ENCODE data around the gene ZFP36. TPM values are rescaled to one million over a fixed set of nuclear protein-coding genes. Genes with fewer than 3 reads are reported as not detected.

ZFP36 gene
- total and polyA plus RNA-seq, 2 of the 8 experiments (the other 6 are each of a cell fraction or from before 2014, with no cell fraction given) = 4.0 to 10.9 TPM

DNA sequence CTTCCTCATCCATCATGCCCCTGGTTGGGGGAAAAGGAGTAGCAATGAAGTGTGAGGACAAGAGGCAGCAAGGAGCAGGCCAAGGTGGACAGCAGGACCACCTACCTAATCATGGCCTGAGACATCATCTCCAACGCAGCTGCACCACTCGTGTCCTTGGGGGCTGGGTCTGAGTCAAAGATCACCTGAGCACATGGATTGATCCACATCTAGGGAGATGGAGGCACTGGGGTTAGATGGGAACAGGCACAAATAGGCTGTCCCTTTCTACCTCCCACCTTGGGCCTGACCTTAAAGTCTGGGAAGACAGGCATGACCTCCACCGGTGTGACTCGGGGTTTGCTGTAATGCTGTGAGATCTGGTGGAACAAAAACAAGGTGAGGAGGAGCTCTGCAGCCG, 18.0 kb upstream of the ZFP36 start:
- DNase-seq (ENCODE audit: low read depth in 1 of 2, low spot score in 2 of 2) = no peak
- Histone ChIP-seq H3K23ac (ENCODE audit: insufficient read length) (no peak overlapping the region), H3K27ac (ENCODE audit: low read depth, low read length) (no peak overlapping the region), H2BK15ac (ENCODE audit: low read length) (no peak overlapping the region), H3K36me3 (ENCODE audit: control insufficient read depth in 2 of 4, insufficient read depth in 4 of 4, low read length in 3 of 4) (peaks cover 5 to 44% (median 18%) of the 10 kb centered on the region in 4 experiments; a peak in 6 of 8 replicates), H3K27me3 (replicated peaks in 1 of 4; ENCODE audit: control insufficient read depth in 3 of 4, extremely low read depth in 1 of 4, insufficient read depth in 3 of 4, low read length in 3 of 4) (no peaks in the 10 kb centered on the region), H3K4me1 (replicated peaks in 1 of 4; ENCODE audit: control insufficient read depth in 3 of 4, insufficient read depth in 4 of 4, low read length in 3 of 4) (peaks cover 2 to 16% (median 7%) of the 10 kb centered on the region in 4 experiments), H2BK5ac (ENCODE audit: low read depth, low read length) (no peak overlapping the region), H3K4me2 (ENCODE audit: insufficient read depth in 1 of 2, low read depth in 2 of 2, low read length in 2 of 2) (no peak overlapping the region), H3K9ac (replicated peaks in 1 of 4; ENCODE audit: extremely low read depth in 1 of 4, low read depth in 3 of 4, low read length in 3 of 4) (no peak overlapping the region), H4K20me1 (replicated peaks in 1 of 2; ENCODE audit: control insufficient read depth in 1 of 2, insufficient read depth in 2 of 2, low read length in 2 of 2) (peaks cover 0 to 7% of the 10 kb centered on the region in 2 experiments), H3K23me2 (ENCODE audit: low read depth, low read length) (peaks cover 2% of the 10 kb centered on the region; the same call in 1 of the 2 replicates), H3K4me3 (ENCODE audit: extremely low read depth in 1 of 4, insufficient read depth in 2 of 4, low read depth in 3 of 4, low read length in 4 of 4) (no peak overlapping the region), H4K91ac (replicated peaks; ENCODE audit: insufficient read length, low read length) (no peak overlapping the region), H2BK20ac (ENCODE audit: low read length) (no peak overlapping the region), H3K79me1 (ENCODE audit: low read depth, low read length) (peaks cover 5% of the 10 kb centered on the region), H3K18ac (ENCODE audit: extremely low read depth, low read length) (no peak overlapping the region), H2AK5ac (ENCODE audit: low read depth, low read length) (no peak overlapping the region), H4K5ac (ENCODE audit: insufficient read length, low read depth, low read length) (no peak overlapping the region), H3K79me2 (ENCODE audit: control insufficient read depth in 1 of 2, insufficient read depth in 2 of 2, low read length in 2 of 2) (peaks cover 0 to 14% of the 10 kb centered on the region in 2 experiments; a peak in 2 of 4 replicates), H3K56ac (replicated peaks; ENCODE audit: insufficient read length, low read depth, low read length) (no peak overlapping the region), H3K4ac (replicated peaks; ENCODE audit: insufficient read length, low read depth, low read length) (no peak overlapping the region), H2BK12ac (ENCODE audit: low read depth, low read length) (no peak overlapping the region), H2AFZ (ENCODE audit: low read length) (no peak overlapping the region), H3K14ac (ENCODE audit: insufficient read length) (no peak overlapping the region), H2BK120ac (replicated peaks; ENCODE audit: low read depth, low read length) (no peak overlapping the region), H3K9me3 (ENCODE audit: insufficient read depth in 2 of 2, low read depth in 1 of 2, low read length in 1 of 2) (no peaks in the 10 kb centered on the region), H4K8ac (ENCODE audit: extremely low read depth, insufficient read depth, low read length) (no peak overlapping the region)
- ChIA-PET CTCF (ENCODE audit: partially characterized antibody) (interaction anchor here (1.1 to 3.7 kb wide), 3 partner anchors 9 to 36 kb away, joined by 3 to 13 read pairs (median 4); partner anchors contain the start of gene PLEKHG2), POLR2A (ENCODE audit: partially characterized antibody) (interaction anchor here (1.0 to 12.2 kb wide), 10 partner anchors 9 to 92 kb away, joined by 3 to 234 read pairs (median 8); partner anchors contain the start of genes RPS16, TIMM50 and ZFP36)
- no peak for FAIRE-seq
- no peak for TF ChIP-seq CTBP2 (IDR thresholded peaks at IDR 0.05; ENCODE audit: borderline replicate concordance, insufficient read depth, insufficient read length, low read length)
- no peak for TF ChIP-seq SRF (IDR thresholded peaks at IDR 0.05; ENCODE audit: low read depth, low read length)
- TF ChIP-seq SUZ12 (IDR thresholded peaks at IDR 0.05; ENCODE audit: low read length) = no peak
- TF ChIP-seq, protein P1, sequence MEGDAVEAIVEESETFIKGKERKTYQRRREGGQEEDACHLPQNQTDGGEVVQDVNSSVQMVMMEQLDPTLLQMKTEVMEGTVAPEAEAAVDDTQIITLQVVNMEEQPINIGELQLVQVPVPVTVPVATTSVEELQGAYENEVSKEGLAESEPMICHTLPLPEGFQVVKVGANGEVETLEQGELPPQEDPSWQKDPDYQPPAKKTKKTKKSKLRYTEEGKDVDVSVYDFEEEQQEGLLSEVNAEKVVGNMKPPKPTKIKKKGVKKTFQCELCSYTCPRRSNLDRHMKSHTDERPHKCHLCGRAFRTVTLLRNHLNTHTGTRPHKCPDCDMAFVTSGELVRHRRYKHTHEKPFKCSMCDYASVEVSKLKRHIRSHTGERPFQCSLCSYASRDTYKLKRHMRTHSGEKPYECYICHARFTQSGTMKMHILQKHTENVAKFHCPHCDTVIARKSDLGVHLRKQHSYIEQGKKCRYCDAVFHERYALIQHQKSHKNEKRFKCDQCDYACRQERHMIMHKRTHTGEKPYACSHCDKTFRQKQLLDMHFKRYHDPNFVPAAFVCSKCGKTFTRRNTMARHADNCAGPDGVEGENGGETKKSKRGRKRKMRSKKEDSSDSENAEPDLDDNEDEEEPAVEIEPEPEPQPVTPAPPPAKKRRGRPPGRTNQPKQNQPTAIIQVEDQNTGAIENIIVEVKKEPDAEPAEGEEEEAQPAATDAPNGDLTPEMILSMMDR (IDR thresholded peaks at IDR 0.05; ENCODE audit: control extremely low read depth in 1 of 3, insufficient read depth in 1 of 3, low read depth in 1 of 3, low read length in 3 of 3) = no peak
- peak; percentile 59 for TF ChIP-seq POLR2AphosphoS5 (IDR thresholded peaks at IDR 0.05; ENCODE audit: low read depth, low read length)
- WGBS, 2 experiments (ENCODE audit: extremely low coverage in 1 of 2, insufficient coverage in 1 of 2, insufficient read length in 1 of 2, insufficient replicate concordance in 2 of 2, low coverage in 1 of 2, low lambda C conversion rate in 2 of 2, missing lambda C conversion rate in 1 of 2) = 96% methylated on average over 5 of the region's 5 CpGs; no CpG with 5 or more reads in 1 of the 2 experiments

Data from H1 (cell line).